Peyer's patch (tissue), 4 donors: Measurements from ENCODE around the gene VRK1. TPM values are rescaled to one million over a fixed set of nuclear protein-coding genes. Genes with fewer than 3 reads are reported as not detected.

Experiments used
- DNase-seq, 3 donors: peaks; one replicate each; pipeline ENCODE4 v3.0.0-alpha.2; 2017 to 2019
- H3K27ac ChIP-seq, 4 donors: fragments of 200-600 bp; sonication (generic); one replicate each; pipeline ENCODE4 v1.5.1; 2016 to 2019
- H3K27me3 ChIP-seq, 2 donors: fragments of 200-600 bp; sonication (generic); one replicate each; pipeline ENCODE4 v1.5.1; 2019
- H3K36me3 ChIP-seq, 3 donors: fragments of 200-600 bp; sonication (generic); one replicate each; pipeline ENCODE4 v1.5.1; 2016 to 2019
- H3K4me1 ChIP-seq, 4 donors: fragments of 200-600 bp; sonication (generic); one replicate each; pipeline ENCODE4 v1.5.1; 2016 to 2019
- H3K4me3 ChIP-seq, 4 donors: fragments of 200-600 bp; sonication (generic); 1 replicate in 3 of 4; 2 replicates in 1 of 4; pipeline ENCODE4 v1.5.1; 2016 to 2019; ENCODE audit warnings: mild to moderate bottlenecking in 1 of 4
- H3K9me3 ChIP-seq, 4 donors: fragments of 200-600 bp; sonication (generic); one replicate each; pipeline ENCODE4 v1.5.1; 2016 to 2019; ENCODE audit warnings: mild to moderate bottlenecking in 1 of 4
- POLR2A ChIP-seq, 2 donors: fragments of 450-650 bp; IDR thresholded peaks; one replicate each; pipeline ENCODE4 v1.5.1; 2017; ENCODE audit warnings: antibody characterized with exemption in 2 of 2, mild to moderate bottlenecking in 2 of 2, moderate library complexity in 2 of 2
- total RNA-seq, 4 donors: library from RNA; depleted of rRNA; stranded (reverse); fragments of >200 nt; gene quantifications; one replicate each; pipeline ENCODE4 v1.1.0, GENCODE V29; 2016
- TF ChIP-seq, protein P1 (sequence below), 6 experiments: fragments of 450-650 bp in 4 of 6; fragments of 200-600 bp in 2 of 6; sonication (generic) in 1 of 6; IDR thresholded peaks; one replicate each; pipeline ENCODE4 v1.5.1; 2017 to 2019; ENCODE audit warnings: antibody characterized with exemption in 6 of 6, mild to moderate bottlenecking in 3 of 6, moderate library complexity in 1 of 6

VRK1 gene
- total RNA-seq, 4 donors from 2014 or later, result 6.6 to 54.5 (median 8.3) TPM

DNA sequence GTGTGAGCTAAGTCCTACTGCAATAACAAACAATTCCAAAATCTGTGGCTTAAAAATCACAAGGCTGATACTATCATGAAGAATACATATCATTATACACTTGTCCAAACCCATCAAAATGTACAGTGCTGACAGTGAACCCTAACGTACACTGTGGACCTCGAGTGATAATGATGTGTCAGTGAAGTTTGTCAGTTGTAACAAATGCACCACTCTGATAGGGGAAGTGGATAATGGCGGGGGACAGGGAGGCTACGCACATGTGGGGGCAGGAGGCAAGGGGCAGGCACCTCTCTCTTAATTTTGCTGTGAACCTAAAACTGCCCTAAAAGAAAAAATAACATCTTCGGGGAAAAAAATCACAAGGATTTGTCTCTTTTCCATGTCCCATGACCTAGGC lies 100.0 kb downstream of the VRK1 start:
- Histone ChIP-seq H3K9me3 (no peaks in the 10 kb centered on the region), H3K4me3 (no peak overlapping the region), H3K27me3 (no peaks in the 10 kb centered on the region), H3K4me1 (no peaks in the 10 kb centered on the region), H3K27ac (no peak overlapping the region), H3K36me3 (no peaks in the 10 kb centered on the region)
- DNase-seq, result no peak
- TF ChIP-seq POLR2A (IDR thresholded peaks at IDR 0.05), result no peak
- TF ChIP-seq, protein P1, sequence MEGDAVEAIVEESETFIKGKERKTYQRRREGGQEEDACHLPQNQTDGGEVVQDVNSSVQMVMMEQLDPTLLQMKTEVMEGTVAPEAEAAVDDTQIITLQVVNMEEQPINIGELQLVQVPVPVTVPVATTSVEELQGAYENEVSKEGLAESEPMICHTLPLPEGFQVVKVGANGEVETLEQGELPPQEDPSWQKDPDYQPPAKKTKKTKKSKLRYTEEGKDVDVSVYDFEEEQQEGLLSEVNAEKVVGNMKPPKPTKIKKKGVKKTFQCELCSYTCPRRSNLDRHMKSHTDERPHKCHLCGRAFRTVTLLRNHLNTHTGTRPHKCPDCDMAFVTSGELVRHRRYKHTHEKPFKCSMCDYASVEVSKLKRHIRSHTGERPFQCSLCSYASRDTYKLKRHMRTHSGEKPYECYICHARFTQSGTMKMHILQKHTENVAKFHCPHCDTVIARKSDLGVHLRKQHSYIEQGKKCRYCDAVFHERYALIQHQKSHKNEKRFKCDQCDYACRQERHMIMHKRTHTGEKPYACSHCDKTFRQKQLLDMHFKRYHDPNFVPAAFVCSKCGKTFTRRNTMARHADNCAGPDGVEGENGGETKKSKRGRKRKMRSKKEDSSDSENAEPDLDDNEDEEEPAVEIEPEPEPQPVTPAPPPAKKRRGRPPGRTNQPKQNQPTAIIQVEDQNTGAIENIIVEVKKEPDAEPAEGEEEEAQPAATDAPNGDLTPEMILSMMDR (IDR thresholded peaks at IDR 0.05), result no peak

DNA sequence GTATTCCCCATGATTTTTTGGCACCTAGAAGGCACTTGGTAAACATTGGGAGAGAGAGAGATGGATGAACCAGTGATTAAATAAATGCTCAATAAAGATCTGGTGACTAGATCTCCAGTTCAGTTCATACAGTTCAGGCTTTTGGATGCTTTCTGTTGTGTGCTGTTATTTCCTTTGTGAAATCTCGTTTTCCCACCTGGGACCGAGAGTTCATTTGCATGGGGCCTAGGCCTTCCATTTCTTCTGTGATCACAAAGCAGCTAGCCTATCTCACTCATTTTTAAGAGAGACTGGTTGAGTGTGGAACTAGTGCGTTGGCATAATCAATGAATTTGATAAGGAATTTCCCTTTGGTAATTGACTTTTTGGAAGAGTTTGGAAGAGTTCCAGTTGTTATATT lies 104.0 kb downstream of the VRK1 start:
- H3K27me3 ChIP-seq, result no peaks in the 10 kb centered on the region
- no peaks in the 10 kb centered on the region for H3K36me3 ChIP-seq
- no peak overlapping the region for H3K27ac ChIP-seq
- no peak for DNase-seq
- no peak overlapping the region for H3K4me3 ChIP-seq
- H3K4me1 ChIP-seq, result no peaks in the 10 kb centered on the region
- H3K9me3 ChIP-seq, result no peaks in the 10 kb centered on the region
- TF ChIP-seq, protein P1 (IDR thresholded peaks at IDR 0.05), result no peak
- TF ChIP-seq POLR2A (IDR thresholded peaks at IDR 0.05), result no peak

DNA sequence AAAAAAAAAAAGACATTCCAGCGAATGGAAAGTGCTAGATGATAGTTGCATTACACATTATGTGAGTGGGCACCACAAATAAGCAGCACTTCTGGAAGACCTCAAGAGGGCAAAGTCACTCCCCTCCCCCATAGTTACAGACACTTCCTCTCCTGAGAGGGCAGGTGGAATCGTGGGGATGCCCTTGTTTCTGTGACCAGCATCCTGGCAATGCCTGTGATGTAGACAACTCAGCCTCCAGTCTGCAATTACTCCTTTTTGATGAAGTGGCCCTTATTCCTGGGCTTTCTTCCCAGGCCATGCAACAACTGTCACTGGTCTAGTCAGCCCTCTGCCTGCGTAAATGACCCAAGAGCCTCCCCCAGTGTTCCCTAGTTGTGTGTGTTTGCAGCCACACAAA lies 104.8 kb downstream of the VRK1 start:
- H3K36me3 ChIP-seq, result no peaks in the 10 kb centered on the region
- no peaks in the 10 kb centered on the region for H3K27me3 ChIP-seq
- no peaks in the 10 kb centered on the region for H3K9me3 ChIP-seq
- no peak overlapping the region for H3K4me3 ChIP-seq
- no peak overlapping the region for H3K27ac ChIP-seq
- DNase-seq, result no peak
- H3K4me1 ChIP-seq, result no peaks in the 10 kb centered on the region
- TF ChIP-seq, protein P1 (IDR thresholded peaks at IDR 0.05), result no peak
- TF ChIP-seq POLR2A (IDR thresholded peaks at IDR 0.05), result no peak

DNA sequence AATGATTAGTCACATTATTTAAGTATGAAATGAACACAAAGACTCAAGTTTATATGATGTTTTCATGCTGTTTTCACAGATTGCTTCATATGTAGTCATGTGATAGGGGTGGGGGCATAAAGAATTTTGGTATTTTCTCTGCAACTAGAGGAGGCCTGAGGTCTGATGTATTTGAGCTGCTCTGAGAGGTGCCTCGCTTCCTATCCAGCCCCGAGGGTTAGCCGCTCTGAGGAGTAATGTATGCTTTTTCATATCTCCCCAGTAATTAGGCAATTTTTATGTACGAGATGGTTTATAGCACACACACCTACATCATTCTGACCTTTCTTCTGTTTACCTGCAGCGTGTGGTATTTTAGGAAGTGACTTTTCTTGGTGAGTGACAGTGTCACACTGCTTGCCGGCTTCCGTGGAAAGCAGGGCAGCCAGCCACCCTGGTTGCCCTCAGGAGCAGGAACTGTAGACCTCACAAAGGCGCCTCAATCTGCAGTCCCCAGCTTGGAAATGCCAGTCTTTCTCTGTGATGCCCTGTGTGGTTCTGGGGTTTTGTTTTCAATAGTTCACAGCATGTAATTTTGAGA lies 106.4 kb downstream of the VRK1 start:
- H3K27me3 ChIP-seq, result no peaks in the 10 kb centered on the region
- no peak for DNase-seq
- no peaks in the 10 kb centered on the region for H3K36me3 ChIP-seq
- H3K4me3 ChIP-seq, result no peak overlapping the region
- TF ChIP-seq POLR2A (IDR thresholded peaks at IDR 0.05), result no peak
- TF ChIP-seq, protein P1 (IDR thresholded peaks at IDR 0.05), result no peak
- no peak overlapping the region for H3K27ac ChIP-seq
- H3K9me3 ChIP-seq, result no peaks in the 10 kb centered on the region
- no peaks in the 10 kb centered on the region for H3K4me1 ChIP-seq

DNA sequence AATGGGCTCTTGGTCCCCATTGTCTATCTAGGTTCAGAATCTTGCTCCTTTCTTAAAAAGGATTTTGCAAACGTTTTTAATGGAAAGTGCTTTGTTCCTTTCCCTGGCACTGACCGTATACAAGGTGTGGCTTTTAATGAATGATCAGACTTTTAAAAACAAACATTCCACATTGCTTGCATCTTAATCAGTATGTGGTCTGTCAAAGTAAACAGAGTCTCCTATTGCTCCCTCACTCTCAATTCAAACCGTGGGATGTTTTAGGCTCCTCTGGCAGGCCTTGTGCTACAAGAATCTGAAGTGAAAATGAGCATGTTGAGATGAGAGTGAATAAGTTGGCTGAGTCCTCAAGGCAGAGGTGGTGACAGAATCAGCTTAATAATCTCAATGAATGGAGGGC lies 107.0 kb downstream of the VRK1 start:
- Histone ChIP-seq H3K27ac (no peak overlapping the region), H3K27me3 (no peaks in the 10 kb centered on the region), H3K36me3 (no peaks in the 10 kb centered on the region), H3K4me1 (no peaks in the 10 kb centered on the region), H3K9me3 (no peaks in the 10 kb centered on the region), H3K4me3 (no peak overlapping the region)
- TF ChIP-seq POLR2A (IDR thresholded peaks at IDR 0.05), result no peak
- TF ChIP-seq, protein P1 (IDR thresholded peaks at IDR 0.05), result no peak
- DNase-seq, result no peak

DNA sequence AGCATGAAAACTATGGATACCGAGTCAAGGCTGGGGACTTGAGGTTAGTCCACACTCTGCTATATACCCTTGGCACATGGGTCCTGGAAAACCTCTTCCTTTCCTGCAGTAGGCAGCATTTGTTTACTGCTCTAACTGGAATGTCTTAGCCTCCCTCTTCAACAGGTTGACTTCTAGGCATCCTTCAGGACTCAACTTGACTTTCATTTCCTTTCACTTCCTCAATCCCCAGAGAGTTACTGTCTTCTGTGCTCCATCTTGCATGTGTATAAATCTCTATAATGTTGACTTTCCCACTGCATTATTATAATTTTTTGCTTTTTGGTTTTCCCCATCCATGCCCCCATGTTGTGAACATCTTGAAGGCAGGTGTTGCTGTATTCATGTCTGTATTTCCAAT lies 107.9 kb downstream of the VRK1 start:
- Histone ChIP-seq H3K4me1 (no peaks in the 10 kb centered on the region), H3K27me3 (no peaks in the 10 kb centered on the region), H3K36me3 (no peaks in the 10 kb centered on the region), H3K9me3 (peaks cover 0 to 5% (median 0%) of the 10 kb centered on the region in 4 donors), H3K27ac (no peak overlapping the region), H3K4me3 (no peak overlapping the region)
- TF ChIP-seq, protein P1 (IDR thresholded peaks at IDR 0.05), result no peak
- TF ChIP-seq POLR2A (IDR thresholded peaks at IDR 0.05), result no peak
- no peak for DNase-seq
